HG02763 (cell line): Measurements from ENCODE around the gene ADCY3.
A peak's percentile ranks its signal among the peaks of the same experiment; 100 is the strongest.

Source experiments
- ATAC-seq: cut with Tn5 transposase; IDR thresholded peaks from one replicate; pipeline ENCODE4 v1.9.1; 2021; ENCODE audit warnings: mild to moderate bottlenecking, moderate library complexity; ENCODE audit not compliant: unreplicated experiment

ADCY3 gene

DNA sequence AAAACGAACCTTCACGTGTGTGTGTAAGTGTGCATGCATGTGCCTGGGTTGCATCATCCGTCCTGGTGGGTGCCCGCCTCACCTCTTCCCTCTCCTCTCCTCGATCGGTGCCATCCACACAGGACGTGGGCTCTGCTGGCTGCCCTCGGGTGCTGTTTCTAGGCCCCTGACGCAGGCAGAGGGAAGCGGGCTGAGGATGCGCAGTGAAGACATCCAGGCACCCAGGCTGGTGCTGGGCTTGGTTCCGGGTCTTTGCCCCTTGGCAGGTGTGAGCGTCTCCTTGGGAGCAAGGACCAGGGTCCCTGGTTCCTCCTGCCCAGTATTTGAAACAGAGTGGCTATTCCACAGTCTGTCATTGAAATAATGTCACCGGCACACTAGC is 6.2 kb upstream of the ADCY3 start:
- no peak for ATAC-seq

DNA sequence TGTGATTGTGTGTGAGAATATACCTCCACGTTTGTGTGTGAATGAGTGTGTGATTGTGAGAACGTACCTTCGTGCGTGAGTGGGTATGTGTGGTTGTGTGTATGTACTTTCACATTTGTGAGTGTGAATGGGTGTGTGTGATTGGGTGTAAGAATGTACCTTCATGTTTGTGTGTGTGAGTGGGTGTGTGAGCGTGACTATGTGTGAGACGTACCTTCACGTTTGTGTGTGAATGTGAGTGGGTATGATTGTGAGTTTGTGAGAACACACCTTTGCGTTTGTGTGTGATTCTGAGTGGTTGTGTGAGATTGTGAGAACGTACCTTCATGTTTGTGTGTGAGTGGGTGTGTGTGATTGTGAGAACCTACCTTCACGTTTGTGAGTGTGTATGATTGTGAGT is 5.8 kb upstream of the ADCY3 start:
- ATAC-seq: no peak

DNA sequence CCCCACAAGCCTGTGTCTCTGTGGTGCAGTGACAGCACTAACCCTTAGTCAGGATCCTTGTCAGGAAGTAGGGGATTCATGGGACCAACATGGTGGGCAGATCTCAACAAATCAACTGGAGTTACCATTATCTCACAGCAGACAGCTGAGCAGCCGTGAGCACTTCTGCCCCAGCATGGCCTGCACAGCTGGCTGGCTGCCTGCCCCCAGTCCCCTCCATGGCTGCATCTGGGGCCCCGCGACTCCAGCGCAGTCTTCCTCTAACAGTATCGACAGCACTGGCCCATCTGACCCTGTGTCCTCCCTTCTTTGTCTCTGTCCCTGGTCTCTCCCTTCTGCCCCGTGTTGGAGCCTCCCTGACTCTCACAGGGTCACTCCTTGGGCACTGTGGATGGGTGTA is 4.7 kb upstream of the ADCY3 start:
- no peak for ATAC-seq

DNA sequence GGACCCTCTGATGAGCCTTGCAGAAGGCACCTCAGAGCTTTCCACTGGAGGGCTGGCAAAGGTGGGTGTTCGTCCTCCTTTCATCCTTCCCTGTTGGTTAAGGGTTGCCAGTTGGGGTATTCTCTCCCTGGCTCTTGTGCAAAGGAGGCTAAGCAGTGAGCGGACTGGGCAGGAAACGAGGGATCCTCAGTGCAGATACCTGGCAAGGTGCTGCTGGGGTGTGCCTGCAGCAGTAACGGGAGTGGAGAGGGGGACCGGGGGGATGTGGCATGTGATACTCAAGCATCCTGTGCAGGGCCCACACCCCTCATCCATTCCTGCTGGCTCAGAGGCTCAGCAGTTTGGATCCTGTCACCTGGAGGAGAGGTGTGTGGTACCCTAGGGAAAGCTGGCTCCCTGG is 4.2 kb upstream of the ADCY3 start:
- ATAC-seq: no peak

DNA sequence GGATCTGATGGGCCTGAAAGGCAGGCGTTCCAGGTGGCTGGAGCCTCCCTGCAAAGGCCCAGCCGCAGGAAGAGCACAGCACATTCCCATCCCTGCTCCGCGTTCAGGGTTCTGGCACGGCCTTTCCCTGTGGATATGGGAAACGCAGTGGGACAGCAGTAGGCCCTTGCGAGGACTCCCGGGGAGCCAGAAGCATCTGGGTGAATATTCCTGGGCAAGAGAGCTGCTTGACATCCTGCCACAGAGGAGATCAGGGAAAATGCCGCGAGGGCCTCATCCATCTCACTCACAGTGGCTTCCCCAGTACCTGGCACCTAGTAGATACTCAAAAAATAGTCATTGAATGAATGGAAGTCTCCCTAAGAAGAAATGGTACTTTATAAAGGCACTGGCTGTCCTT is 3.1 kb upstream of the ADCY3 start:
- no peak for ATAC-seq

DNA sequence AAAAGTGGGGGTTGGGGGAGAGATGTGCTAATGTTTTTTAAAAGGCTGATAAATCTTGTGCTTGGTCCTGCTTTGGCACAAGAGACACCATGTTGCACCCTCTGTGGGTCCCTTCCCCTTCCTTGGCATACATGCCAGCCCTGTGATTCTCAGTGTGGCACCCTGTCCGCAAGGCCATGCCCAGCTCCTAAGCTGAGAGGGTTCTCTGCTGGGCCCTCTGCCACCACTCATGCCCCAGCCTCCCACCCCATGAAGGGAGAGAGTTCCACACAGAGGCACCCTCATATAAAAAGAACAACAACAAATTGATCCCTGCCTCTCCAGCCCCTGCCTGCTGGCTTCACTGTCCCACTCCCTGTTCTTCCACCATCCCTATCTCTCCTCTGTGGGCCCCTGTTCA is 2.5 kb upstream of the ADCY3 start:
- no peak for ATAC-seq

DNA sequence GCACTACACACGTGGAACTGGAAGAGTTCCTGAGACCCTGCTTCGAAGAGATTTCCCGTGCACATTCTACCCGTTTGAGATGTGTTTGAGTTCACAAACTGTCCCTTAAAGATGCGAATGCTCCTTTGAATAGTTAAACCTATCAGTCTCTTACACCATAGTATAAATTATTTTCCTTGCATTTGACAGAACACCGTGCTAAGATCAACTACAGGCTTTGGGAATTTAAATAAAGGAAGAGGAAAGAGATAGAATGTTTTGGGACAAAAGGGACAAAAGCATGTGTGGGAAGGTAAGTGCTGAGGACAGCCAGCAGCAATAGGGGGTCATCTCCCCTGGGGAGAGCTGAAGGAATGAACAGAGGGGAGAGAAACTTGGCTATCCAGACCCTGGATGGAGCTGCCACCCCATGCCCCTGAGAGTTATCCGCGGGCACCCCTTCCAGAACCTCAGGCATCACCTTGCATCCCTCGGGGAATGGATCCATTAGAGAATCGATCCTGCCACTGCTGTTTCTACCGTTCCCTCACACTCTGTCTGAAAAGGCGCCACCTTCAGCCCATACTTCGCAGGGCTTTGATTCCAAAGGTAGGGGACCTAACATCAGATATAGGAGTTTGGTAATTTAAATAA is 888 bp upstream of the ADCY3 start:
- ATAC-seq: no peak

DNA sequence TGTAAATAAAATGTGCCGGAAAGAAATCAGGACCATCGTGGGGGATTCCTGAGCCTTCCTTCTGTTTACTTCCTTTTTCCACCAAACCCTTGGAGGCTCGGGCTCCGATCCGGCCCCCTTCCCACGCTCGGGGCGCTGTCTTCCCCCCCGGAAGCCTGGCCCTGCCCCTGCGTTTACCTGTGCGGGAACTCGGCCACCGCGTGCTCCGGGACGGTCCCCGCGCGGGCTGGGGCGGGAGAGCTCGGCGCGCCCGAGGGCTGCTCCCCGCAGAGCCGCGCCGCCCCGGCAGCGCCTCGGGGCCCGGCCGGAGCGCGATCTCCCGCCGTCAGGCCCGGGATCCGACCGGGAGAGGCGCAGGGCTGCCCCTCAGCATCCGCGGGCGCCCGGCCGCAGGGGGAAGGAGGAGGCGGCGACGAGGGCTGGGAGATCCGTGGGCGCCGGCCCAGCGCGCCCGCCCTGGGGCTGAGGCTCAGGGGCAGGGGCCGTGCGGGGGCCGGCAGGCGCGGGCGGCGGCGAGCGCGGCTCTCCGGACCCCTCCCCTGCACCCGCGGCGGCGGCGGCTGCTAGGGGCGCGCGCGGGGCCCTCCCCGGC is 435 bp downstream of the ADCY3 start:
- peak; percentile 19 for ATAC-seq

DNA sequence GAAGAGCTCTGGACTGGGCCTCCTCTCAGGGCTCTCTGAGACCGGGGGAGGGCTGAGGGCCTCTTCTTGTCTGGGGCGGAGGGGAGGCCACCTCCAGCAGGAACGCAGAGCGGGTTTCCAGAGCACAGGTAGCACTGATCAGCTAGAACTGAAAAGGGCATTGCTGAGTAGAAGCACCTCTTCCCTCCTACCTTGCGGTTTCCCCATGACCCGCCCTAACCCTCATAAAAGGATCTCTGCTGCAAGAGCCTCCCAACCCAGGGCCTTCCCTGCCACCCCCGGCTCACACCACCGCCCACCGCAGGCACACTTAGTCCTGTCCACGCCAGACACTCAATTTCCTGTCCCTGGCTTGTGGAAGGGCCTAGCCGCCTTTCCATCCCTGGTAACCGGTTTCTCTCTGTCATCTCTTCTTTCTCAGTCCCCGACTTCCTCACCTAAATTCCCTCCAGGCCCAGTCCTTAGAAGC is 966 bp downstream of the ADCY3 start:
- ATAC-seq: no peak

DNA sequence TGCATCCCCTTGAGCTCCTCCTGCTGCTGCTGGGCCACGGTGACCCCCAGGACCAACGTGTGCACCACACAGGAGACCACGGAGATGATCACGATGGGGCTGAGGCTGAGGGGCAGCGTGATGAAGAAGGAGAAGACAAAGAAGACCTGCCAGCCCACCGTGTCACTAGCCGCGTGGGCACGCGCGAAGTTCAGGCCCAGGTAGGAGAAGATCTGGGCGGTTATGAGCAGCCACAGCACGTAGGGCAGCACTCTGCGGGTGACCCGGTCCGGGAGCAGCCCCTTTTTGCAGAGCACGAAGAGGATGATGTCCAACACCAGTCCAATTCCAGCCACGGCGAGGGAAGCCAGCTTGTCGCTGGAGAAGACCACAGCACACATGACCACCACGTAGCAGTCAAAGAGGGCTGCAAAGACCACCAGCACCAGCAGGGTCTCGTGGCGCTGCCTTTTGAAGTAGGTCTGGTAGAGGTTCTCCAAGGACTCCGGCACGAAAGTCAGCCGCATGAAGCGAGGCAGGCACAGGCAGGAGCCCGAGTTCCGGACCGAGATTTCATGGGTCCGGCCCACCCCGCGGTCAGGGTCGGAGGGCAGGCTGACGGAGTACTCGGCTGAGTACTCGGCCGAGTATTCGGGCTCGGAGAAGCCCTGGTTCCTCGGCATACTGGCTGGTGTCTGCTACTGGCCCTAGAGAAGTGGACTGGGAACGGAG is 1.6 kb downstream of the ADCY3 start:
- ATAC-seq: no peak

DNA sequence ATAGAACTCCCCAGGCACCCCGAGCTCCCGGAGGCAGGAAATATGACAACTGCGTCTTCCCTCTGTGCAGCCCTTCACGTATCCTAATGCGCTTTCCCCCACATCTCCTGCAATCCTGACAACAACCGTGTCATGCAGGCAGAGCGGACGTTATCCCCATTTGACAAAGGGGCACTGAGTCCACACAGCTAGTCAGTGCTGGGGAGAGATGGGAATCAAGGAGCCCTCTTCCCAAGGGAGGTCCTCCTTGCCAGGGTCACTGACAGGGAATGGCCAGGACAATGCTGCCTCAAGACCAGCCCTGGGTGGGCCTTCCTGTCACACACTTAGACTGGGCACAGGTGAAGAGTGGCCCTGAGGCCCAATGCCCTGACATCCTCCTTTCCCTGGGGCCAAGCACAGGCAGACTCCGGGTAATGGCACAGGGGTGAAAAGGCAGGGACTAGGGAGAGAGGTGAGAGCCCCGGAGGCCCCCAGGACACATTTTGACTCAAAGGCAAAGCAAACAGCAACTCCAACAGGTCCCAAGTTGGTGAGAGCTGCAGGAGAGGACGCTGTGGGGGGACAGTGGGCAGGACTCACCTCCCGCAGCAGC is 2.2 kb downstream of the ADCY3 start:
- no peak for ATAC-seq

DNA sequence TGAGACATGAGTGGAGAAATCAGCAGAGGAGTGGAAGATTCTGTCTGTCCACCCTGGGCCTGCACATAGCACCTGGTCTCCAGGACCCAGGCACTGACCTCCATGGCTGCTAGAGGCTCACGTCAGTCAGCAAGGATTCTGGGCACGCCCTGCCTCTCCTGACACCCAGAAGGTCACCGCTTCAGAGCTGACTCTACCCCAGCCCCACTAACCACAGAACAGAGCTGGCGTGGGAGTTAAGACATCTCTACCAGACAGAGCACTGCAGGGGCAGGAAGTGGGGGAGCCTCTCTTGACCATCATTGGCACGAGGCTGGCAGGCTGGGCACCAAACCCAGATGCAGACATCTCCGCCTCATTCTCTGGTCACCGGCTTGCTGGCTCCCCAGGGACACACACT is 3.0 kb downstream of the ADCY3 start:
- ATAC-seq: peak; percentile 40

DNA sequence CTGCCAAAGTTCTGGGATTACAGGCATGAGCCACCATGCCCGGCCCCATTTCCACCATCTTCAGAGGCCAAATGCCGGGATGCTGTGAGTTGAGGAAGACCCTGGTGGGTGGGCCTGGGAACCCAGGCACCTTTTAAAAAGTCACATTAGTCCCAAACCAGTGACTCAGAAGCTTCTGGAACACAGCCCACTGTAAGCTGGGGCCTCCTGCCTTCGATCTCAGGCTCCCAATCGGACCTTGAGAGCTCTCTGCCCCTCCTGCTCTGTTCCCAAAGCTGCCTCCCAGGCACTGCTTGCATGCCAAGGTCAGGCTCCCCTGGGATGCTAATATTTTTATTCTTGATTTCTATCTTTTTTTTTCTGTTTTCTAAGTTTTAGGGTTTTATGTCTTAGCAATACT is 4.2 kb downstream of the ADCY3 start:
- ATAC-seq: no peak

DNA sequence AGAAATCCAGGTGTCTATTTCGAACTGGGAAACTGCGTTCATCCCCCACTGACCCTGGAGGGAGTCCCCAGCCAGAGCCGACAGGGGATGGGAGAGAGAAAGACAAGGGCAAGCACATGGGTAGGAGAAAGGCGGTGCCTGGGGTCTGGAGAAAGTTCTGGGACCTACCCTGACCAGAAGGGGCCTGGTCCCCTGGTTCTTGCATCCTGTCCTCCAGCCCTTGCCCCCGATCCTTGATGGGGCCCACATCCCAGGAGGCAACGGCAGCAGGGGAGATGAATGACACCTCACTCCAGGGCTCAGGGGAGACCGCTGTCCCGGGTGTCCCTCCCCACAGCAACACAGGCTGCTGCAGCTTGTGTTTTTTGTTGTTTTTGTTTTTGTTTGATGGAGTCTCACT is 4.9 kb downstream of the ADCY3 start:
- no peak for ATAC-seq

DNA sequence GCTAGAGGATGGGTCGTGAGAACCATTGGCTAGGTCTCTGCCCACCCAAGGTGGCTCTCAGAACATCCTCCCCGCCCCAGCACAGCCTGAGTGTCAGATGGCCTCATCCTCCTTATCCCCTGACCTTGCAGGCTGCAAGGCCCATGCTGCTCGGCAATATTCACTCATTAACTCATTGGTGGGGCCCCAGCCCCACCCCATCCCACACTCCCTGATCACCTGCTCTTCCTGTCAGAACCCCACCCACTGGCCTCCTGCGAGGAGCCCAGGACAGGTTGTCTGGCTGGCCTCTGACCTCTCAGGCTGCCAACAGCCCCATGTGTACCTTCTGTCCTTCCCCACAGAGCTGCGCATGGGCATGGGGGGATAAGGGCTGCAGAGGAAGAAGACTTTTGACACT is 5.3 kb downstream of the ADCY3 start:
- no peak for ATAC-seq

DNA sequence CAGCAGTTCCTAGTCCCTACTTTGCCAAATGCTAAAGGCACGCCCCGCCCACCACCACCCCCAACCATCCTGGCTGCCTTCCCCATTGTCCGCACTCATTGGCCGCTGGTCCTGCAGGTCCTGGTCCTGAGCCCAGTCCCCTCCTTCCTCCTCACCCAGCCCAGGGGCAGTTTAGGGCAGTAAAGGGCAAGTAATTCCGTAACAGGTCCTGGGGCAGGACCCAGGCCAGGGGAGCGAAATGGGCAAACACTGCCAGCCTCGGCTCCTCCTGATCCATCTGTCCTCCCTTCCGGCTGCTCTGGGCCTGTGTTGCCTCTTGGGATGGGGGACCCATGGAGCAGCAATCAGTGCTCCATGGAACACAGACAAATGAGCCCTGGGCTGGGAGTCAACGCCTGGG is 6.1 kb downstream of the ADCY3 start:
- ATAC-seq: no peak

DNA sequence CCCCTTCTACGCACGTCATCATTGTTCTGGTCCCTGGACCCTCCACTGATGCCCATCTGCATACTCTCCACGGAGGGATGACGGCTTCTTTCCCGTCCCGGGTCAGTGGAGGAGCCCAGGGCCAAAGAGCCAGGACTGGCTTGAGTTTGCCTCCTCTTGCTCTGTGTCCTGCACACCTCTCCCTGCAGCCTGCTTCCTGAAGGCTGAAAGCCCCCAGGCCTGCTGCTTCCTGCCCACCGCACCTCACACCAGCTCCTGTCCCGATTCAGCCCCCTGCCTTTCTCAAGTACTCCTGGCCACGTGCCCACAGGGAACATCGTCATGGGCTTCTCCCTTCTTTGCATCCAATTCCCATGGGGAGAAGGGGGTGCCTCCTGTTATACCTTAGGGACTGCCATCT is 7.1 kb downstream of the ADCY3 start:
- no peak for ATAC-seq

DNA sequence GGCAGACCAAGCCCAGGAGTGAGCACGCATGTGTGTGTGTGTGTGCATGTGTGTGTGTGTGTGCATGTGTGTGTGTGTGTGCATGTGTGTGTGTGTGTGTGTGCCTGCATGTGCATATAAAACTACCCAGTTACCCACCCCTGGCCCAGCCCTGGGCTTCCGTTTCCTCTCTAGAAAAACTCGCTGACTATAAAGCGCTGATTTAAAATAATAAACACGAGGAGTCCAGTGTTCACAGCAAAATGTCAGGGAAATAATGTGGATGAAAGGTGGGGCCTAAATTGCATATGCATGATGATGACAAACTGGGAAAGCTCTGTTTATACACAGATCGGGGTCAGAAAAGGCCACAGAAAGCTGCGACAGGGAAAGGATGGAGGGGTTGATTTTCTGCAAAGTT is 7.5 kb downstream of the ADCY3 start:
- ATAC-seq: no peak

DNA sequence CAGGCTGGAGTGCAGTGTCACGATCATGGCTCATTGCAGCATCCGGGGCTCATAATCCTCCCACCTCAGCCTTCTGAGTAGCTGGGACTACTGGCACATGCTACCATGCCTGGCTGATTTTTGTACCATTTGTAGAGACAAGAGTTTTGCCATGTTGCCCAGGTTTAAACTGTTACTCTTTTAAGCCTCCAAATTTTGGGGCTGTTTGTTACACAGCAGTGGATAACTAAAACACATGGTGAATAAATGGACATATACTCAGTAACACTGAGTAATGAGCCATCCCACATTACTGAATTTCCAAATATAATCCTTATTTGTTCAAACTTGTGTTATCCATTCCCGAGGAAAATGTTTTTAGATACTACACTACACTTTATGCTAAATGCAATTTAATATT is 9.8 kb downstream of the ADCY3 start:
- no peak for ATAC-seq

DNA sequence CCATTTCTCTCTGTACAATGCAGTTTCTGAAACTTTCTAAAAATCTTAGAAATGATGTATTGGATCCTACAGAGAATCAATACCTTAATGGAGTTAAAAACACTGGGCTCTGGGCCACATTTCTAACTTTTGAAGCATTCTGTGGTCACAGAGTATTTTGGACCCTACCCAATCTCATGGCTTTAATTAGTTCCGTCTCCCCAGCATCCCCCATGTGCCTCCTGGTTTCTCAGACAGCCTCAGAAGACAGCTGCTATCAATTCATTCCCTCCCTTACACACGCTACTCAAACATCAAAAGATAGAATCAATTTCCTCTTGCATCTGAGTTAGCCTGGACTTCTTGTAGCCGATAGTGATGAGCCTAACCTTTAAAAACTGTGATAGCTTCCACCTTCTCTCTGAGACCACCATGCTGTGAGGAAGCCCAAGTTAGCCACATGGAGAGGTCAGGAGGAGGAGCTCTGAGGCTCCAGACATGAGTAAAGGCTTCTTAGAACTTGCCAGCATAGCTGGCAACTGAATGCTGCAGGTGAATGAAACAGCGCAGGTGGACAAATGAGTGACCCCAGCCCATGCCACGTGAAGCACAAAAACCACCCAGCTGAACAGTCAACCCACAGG is 10.4 kb downstream of the ADCY3 start:
- ATAC-seq: no peak

DNA sequence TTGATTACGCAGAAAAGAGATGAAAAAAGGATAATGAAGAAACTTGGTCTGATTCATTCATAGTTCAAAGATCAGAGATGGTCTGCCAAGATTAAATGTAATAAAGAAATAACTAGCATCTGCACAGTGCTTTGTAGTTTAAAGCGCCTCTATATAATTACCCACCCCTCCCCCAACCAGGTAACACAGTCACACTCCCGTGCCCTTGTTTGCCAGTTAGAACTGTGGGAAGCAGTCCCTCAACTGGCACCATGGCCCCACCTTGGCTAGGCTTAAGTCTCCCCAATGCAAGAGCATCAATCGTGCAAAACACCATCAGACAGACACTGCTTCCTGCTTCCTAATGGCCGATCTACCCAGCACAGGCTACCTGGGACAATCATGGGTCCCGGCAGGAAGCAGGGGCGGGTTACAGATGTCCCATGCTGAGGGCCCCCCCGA is 11.6 kb downstream of the ADCY3 start:
- ATAC-seq: no peak

DNA sequence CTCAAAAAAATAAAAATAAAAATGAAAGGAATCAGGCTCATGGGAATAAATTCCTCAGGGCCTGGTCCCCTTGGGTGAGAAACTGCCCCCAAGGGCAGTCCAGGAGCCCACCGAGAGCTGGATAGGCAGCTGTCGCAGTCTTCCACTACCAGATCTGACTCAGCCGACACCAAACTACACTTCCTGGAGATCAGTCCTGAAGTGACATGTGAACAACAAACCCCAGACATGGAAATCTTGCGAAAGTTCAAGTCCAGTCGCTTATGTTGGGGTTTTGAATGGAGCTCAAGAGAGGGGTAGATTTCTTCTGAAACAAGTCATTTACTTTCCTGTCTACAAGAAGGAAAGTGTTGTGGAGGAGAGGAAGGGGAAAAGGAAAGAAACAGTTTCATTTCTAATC is 12.9 kb downstream of the ADCY3 start:
- no peak for ATAC-seq
